HG03139 (cell line): ENCODE measurements around the gene PRKCD.

Experiments used
- ATAC-seq: cut with Tn5 transposase; IDR thresholded peaks from one replicate; pipeline ENCODE4 v1.9.1; 2021; ENCODE audit not compliant: unreplicated experiment

Gene PRKCD

GRCh38 chr3:53230789-53231188, 69.8 kb downstream of the PRKCD start:
- ATAC-seq, result no peak

GRCh38 chr3:53231532-53232511, 70.8 kb downstream of the PRKCD start:
- ATAC-seq, result no peak

DNA sequence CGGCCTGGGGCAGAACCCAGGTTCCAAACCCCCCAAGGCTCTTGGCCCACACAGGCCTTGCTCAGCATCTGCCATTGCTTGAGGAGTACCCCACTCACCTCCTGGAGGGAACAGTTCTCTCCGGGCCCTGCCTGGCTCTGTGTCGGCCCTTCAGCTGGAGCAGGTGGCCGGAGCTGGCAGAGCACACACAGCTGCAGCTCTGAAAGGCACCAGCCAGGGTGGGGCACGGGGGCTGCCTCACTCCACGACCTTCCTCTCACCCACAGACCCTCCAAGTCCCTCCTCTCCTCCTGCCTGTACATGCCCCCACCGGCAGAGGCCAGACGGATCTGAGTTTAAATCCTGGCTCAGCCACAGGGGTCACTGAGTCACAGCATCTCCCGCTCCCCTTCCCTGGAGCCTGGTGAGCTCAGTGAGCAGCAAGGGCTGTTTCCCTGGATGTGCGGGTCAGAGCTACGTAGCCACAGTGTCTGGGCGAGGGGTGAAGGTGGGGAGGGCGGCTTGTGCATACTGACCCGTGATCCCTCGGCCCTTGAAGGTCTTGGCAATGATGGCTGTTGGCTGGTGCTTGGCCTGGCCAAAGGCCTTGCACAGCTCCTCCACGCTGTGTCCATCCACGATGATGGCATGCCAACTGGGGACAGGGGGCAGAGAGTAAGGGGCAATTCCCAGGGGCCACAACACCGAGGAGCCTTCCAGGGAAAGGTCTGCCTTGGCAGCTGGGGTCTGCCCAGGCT, 71.8 kb downstream of the PRKCD start:
- no peak for ATAC-seq

- ATAC-seq, result no peak
These were observed 73.3 kb downstream of the PRKCD start for GRCh38 chr3:53234130-53234840.

DNA sequence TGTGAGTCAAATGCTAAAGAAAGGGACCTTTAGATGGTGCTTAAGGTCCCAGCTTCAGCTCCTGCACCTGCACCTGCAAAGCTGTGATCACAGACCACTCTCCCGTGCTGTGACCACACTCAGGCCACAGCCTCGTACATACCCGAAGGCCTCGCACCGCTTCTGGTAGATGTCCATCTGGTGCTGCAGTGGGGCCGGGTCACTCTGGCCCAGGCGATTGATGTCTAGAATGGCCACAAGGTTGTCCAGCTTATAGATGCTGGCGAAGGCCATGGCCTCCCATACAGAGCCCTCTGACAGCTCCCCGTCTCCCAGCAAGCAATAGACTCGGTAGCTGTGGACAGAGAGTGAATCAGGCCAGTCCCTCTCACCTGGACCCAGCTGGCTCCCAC, 73.8 kb downstream of the PRKCD start:
- no peak for ATAC-seq

- no peak for ATAC-seq
These were observed 74.5 kb downstream of the PRKCD start for GRCh38 chr3:53235545-53235944.

DNA sequence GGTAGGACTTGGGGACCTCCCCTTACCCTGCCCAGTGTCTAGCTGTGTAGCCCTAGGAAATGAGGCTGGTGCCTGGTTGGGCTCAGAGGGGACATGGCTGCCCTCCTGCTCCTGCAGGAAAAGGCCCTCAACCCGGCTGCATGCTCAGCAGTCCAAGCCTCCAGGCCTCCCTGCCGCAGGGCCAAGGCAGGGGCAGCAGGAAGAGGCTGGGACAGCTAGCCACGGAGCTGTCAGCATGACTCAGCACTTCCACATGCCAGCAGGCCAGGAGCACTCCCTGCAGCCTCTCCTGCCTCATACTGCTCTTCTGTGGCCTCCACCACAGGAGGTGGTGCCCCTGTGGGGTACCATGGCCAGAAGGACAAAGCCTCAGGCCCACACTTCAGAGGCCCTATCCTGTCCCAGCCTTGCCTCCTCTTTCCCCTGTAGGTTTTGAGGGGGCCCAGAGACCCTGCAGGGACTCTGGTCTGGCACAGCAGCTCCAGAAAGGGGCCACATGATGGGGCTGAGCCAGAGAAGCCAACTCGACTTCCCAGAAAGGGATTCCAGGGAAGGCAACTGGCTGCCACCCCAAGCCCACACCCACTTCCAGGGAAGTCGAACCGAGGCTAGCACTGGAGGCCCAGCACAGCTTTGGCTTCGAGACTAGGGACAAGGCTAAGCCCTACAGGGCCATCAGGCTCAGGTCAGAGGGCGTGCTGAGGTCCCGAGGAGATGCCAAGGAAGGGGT, 75.3 kb downstream of the PRKCD start:
- no peak for ATAC-seq

DNA sequence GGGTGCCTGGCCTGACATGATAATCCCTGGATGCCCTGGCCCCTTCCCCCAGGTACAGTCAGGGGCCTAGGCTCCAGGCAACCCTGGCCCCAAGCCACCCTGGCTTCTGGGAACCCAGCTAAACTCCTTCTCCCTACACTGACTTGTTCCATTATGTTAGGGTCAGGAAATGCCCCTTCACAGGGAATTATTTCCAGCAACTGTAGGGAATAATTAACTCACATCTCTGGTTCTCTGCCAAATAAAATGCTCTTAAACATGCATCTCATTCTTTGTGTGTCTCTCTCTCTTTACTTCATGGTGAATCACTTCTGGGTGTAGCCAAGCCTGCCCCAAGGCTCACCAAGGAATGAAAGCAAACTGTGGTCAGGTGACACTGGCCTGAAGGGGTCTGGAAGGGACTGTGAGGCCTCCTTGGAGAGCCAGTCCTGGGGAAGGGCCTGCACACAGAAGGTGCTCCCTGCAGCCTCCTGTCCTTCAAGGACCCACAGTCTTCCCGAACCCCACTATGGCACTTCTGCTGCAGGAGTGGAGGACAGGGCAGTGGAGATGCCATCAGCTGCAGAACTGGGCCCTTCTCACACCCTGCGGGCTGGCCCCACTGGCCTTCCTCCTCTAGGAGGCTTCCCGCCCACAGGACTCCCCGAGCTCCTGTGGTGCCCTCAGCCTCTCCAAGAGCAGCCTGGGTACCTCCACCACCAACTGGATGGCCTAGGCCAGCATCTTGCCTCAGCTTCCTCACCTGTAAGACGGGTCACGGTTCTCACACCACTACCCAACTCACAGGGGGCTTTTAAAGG, 77.2 kb downstream of the PRKCD start:
- ATAC-seq, result no peak

GRCh38 chr3:53238886-53239285, 77.9 kb downstream of the PRKCD start:
- no peak for ATAC-seq

- no peak for ATAC-seq
These were observed 78.8 kb downstream of the PRKCD start for GRCh38 chr3:53239800-53240199.

GRCh38 chr3:53240989-53241972, 80.3 kb downstream of the PRKCD start:
- no peak for ATAC-seq

DNA sequence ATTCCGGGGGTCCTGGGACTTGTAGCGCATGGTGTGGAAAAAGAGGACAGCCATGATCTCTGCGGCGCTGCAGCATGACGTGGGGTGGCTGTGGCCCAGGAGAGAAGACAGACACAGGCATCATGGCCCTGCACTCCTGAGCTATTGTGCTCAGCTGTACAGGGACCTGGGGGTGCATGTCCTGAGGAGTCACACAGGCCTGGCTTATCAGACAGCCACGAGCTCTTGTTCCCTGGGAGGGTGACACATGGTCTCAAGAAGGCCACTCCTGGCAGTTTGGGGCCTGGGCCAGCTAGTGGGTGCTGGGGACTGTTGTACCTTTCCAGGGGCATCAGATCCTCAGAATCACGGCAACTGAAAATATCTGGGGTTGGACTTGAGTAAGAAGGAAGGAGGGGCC, 81.1 kb downstream of the PRKCD start:
- no peak for ATAC-seq
